AG04449 (cell line): ENCODE measurements around the gene IDH3A.
"Not testable (repeated sequence)": the region's sequence is repeated elsewhere in the genome, so short reads cannot be mapped to it uniquely, and the experiment has no call there.

ENCODE experiments used
- CTCF ChIA-PET: fragments of 350-600 bp; formaldehyde crosslinking; extraction: SDS; loops from one replicate; lab custom pipeline; 2021; ENCODE audit warnings: antibody characterized with exemption; lab: Yijun Ruan, JAX
- POLR2A ChIA-PET: fragments of 400-600, 350-600 bp; formaldehyde crosslinking; extraction: SDS; loops from one replicate; lab custom pipeline; 2020; ENCODE audit warnings: antibody characterized with exemption, inconsistent platforms; lab: Yijun Ruan, JAX
- DNase-seq: peaks from one replicate; pipeline ENCODE4 v3.0.0-alpha.2; 2010; ENCODE audit warnings: low read depth, low spot score
- H3K4me3 ChIP-seq: 2 replicates; pipeline ENCODE4 v1.5.1; 2011; ENCODE audit warnings: low read depth, mild to moderate bottlenecking, control low read depth, low read length
- TF ChIP-seq, protein P1 (sequence below): IDR thresholded peaks from one replicate; pipeline ENCODE4 v1.5.1; 2011; ENCODE audit warnings: mild to moderate bottlenecking, moderate library complexity, low read length, control low read depth, inconsistent platforms; ENCODE audit not compliant: insufficient read depth; ENCODE audit errors: missing control alignments

The IDH3A gene

DNA sequence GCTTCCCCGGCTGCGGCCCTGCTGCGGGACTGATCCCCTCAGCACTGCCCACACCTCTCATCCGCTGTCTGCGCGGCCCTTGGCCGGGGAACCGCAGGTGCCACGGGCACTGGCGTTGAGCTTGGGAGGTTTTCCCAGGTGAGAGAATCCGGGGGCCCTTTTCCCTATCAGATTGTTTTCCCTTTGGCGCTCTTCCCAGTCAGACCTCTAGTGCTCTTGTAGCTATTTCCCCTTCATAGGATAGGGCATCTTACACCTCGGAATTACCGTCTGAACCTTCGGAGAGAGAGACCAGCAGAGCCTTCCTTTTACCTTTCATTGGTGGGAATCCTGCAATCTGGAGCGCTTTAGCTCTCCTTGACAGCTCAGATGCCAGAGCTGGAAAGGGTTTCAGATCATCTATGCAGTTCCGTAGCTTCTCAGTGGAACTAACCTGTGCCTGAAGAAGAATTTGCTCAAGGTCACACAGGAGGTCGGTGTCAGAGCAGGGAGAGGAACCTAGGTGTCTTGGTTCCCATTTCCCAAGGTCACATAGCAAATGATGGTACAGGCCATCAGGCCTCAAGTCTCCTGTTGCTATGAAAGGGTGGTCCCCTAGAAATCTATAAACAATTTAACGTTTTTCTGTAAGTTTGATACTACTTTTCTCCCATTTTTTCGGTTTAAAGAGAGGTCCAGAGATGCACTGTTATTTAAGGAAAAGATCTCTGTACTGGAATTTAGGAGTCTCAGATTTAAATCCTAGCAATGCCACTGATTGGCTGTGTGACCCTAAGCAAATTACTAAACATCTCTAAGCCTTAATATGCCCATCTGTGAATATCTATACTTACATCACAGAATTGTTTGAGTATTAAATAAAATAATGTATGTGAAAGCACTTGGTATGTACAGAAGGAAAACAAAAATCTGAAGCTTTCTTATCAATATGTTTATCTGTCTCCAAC, 916 bp downstream of the IDH3A start:
- DNase-seq, result no peak
- ChIA-PET POLR2A (no interaction called here), CTCF (interaction anchor here (0.6 to 2.4 kb wide), 9 partner anchors 9 to 271 kb away, joined by 3 to 13 read pairs (median 3); partner anchors contain the start of gene CIB2)
- TF ChIP-seq, protein P1, sequence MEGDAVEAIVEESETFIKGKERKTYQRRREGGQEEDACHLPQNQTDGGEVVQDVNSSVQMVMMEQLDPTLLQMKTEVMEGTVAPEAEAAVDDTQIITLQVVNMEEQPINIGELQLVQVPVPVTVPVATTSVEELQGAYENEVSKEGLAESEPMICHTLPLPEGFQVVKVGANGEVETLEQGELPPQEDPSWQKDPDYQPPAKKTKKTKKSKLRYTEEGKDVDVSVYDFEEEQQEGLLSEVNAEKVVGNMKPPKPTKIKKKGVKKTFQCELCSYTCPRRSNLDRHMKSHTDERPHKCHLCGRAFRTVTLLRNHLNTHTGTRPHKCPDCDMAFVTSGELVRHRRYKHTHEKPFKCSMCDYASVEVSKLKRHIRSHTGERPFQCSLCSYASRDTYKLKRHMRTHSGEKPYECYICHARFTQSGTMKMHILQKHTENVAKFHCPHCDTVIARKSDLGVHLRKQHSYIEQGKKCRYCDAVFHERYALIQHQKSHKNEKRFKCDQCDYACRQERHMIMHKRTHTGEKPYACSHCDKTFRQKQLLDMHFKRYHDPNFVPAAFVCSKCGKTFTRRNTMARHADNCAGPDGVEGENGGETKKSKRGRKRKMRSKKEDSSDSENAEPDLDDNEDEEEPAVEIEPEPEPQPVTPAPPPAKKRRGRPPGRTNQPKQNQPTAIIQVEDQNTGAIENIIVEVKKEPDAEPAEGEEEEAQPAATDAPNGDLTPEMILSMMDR, result no peak
- peak overlapping the region; percentile 74 for H3K4me3 ChIP-seq

DNA sequence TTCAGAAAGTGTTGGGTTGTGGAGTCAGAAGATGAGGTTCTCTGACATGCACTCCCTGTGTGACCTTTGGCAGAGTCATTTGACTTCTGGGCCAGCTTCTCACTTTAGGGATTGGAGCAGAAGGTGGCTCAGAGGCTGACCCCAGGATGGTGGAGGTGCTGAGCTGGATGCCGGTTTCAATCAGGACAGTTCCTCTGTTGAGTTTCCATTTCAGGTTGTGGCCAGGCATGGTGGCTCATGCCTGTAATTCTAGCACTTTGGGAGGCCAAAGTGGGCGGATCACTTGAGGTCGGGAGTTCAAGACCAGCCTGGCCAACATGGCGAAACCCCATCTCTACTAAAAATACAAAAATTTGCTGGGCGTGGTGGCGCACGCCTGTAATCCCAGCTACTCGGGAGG, 1.9 kb downstream of the IDH3A start:
- POLR2A ChIA-PET, DNase-seq, H3K4me3 ChIP-seq: not testable (repeated sequence)
- CTCF ChIA-PET, result interaction anchor here (1.0 to 2.4 kb wide), 4 partner anchors 21 to 185 kb away, joined by 3 to 13 read pairs (median 4); no protein-coding TSS in a partner anchor

DNA sequence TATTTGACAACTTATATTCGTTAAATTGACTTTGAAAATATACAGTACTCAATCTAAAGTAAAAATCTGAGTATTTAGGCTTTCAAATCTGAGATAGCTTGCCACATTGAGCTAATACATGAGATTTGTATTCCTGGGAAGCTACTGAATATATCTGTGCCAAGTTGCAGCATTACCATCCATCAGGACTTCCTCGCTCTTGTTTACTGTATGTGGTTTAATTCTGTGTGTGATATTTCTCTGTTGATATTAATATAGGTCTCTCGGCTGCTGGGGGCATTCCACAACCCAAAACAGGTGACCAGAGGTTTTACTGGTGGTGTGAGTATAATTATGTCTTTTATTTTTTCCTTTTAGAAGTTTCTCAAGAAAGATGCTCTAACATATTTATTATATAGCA, 5.8 kb downstream of the IDH3A start:
- ChIA-PET POLR2A (interaction anchor here (0.5 kb wide), 1 partner anchor 29 kb away, joined by 3 read pairs; no protein-coding TSS in a partner anchor), CTCF (interaction anchor here (0.7 to 1.9 kb wide), 4 partner anchors 16 to 196 kb away, joined by 3 to 7 read pairs (median 4); no protein-coding TSS in a partner anchor)
- H3K4me3 ChIP-seq, result no peak overlapping the region
- TF ChIP-seq, protein P1, result no peak
- DNase-seq, result no peak

DNA sequence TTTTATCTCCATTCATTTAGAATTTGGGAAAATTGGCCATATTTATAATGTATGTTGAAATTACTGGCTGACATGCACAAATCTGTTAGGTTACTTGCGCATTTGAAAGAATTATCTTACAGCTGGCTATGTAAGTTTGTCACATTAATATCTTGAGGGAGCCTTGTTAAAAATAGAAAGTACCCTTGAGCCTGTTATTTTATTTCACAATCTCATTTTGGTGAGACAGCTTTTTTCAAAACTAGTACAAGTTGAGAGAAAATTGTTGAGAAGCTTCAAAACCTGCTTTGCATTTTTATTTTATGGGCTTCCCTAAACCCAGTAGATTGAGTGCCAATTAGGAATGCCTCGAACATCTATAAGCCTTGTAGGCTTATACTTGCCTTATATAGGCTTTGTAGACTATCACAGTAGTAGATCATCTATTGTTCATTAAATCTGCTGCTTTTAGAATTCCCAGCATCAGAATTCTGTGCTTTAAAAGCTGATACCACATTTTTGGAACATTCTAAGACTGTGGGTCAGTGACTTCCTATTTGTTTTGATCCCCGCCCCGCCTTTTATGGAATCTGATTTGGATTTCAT, 6.3 kb downstream of the IDH3A start:
- no peak for DNase-seq
- H3K4me3 ChIP-seq, result no peak overlapping the region
- ChIA-PET CTCF (interaction anchor here (0.7 to 1.9 kb wide), 5 partner anchors 16 to 196 kb away, joined by 3 to 7 read pairs (median 4); no protein-coding TSS in a partner anchor), POLR2A (interaction anchor here (0.5 kb wide), 1 partner anchor 30 kb away, joined by 3 read pairs; no protein-coding TSS in a partner anchor)
- TF ChIP-seq, protein P1, result no peak

DNA sequence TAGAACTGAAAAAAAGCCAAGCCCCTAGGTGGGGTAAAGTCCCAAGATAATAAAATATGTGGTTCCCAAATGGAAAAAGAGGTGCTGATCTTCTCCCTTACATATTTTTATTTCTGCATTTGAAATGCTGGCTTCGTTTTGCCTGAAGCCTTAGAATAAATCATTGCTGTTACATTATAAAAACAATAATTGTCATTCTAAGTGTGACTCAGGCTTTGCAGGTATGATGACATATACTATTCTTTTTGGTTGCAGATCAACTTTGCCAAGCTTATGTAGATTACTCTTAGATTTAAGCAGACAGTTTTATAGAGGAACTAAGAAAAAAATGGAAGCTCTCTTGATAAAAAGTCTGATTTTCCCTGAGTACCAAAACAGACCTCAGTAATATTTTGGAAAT, 7.5 kb downstream of the IDH3A start:
- ChIA-PET POLR2A (no interaction called here), CTCF (interaction anchor here (0.9 to 1.6 kb wide), 3 partner anchors 26 to 266 kb away, joined by 3 to 4 read pairs (median 3); no protein-coding TSS in a partner anchor)
- no peak overlapping the region for H3K4me3 ChIP-seq
- TF ChIP-seq, protein P1, result no peak
- no peak for DNase-seq

DNA sequence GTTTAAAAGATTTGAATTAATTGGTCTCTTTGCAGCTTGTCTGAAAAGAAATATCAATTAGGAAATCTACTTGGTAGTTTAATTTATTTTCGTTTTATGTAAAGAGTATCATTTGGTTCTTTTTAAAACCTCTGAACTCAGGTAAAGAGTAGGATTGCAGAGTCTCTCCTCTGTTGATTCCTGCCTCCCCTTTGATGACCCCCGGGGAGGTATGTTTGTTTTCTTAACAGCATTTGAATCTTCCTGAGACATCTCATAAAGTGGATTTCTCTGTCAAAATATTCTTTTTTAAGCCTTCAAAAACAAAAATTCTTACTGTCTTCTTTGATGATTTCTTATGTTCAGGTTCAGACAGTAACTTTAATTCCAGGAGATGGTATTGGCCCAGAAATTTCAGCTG, 8.0 kb downstream of the IDH3A start:
- no peak overlapping the region for H3K4me3 ChIP-seq
- ChIA-PET POLR2A (no interaction called here), CTCF (interaction anchor here (0.9 to 1.6 kb wide), 3 partner anchors 26 to 266 kb away, joined by 3 to 4 read pairs (median 3); no protein-coding TSS in a partner anchor)
- TF ChIP-seq, protein P1, result no peak
- DNase-seq, result no peak
